CD14-positive monocyte (primary cell): ENCODE data around the gene ATP6V0E1. TPM values are rescaled to one million over a fixed set of nuclear protein-coding genes. Genes with fewer than 3 reads are reported as not detected.

Experiments
- DNase-seq, 3 donors: peaks; one replicate each; pipeline ENCODE4 v3.0.0-alpha.2; 2011 to 2022
- H2AFZ ChIP-seq: 2 replicates; pipeline ENCODE4 v1.6.0; 2012; ENCODE audit warnings: mild to moderate bottlenecking, low read depth, low read length, inconsistent platforms; ENCODE audit not compliant: insufficient read depth, poor library complexity, severe bottlenecking
- H3K27ac ChIP-seq, 2 donors: 1 replicate in 1 of 2; 2 replicates in 1 of 2; pipeline ENCODE4 v1.5.1; 2012 to 2013; ENCODE audit warnings: low read length in 2 of 2, control low read depth in 1 of 2, inconsistent platforms in 1 of 2, low read depth in 1 of 2, mild to moderate bottlenecking in 1 of 2
- H3K27me3 ChIP-seq, 2 donors: one replicate each; pipeline versions ENCODE4 v1.6.0 to v1.6.1; 2011 to 2013; ENCODE audit warnings: low read length in 2 of 2; ENCODE audit not compliant: control insufficient read depth in 2 of 2, insufficient read depth in 2 of 2
- H3K36me3 ChIP-seq, 2 donors: replicated peaks in 1 of 2; 1 replicate in 1 of 2; 2 replicates in 1 of 2; pipeline versions ENCODE4 v1.5.1 to v1.6.1; 2012 to 2013; ENCODE audit warnings: low read length in 2 of 2, control low read depth in 1 of 2, inconsistent platforms in 1 of 2, mild to moderate bottlenecking in 1 of 2; ENCODE audit not compliant: insufficient read depth in 2 of 2, control insufficient read depth in 1 of 2
- H3K4me1 ChIP-seq, 2 donors: 1 replicate in 1 of 2; 2 replicates in 1 of 2; pipeline versions ENCODE4 v1.5.1 to v1.6.1; 2012 to 2013; ENCODE audit warnings: low read length in 2 of 2, control low read depth in 1 of 2, inconsistent platforms in 1 of 2, mild to moderate bottlenecking in 1 of 2, moderate library complexity in 1 of 2; ENCODE audit not compliant: insufficient read depth in 2 of 2, control insufficient read depth in 1 of 2
- H3K4me2 ChIP-seq: replicated peaks from 2 replicates; pipeline ENCODE3; 2012; ENCODE audit warnings: low read length, moderate library complexity, mild to moderate bottlenecking; ENCODE audit not compliant: poor library complexity, severe bottlenecking; ENCODE audit errors: extremely low read depth
- H3K4me3 ChIP-seq, 3 experiments: fragments of 200-600 bp in 1 of 3; sonication (generic) in 1 of 3; replicated peaks in 1 of 3; 1 replicate in 2 of 3; 2 replicates in 1 of 3; pipeline ENCODE4 v1.5.1; 2011 to 2013; ENCODE audit warnings: low read length in 3 of 3, mild to moderate bottlenecking in 3 of 3, control low read depth in 2 of 3, low read depth in 2 of 3, inconsistent platforms in 1 of 3, moderate library complexity in 1 of 3
- H3K79me2 ChIP-seq: 2 replicates; pipeline ENCODE4 v1.6.0; 2012; ENCODE audit warnings: mild to moderate bottlenecking, control low read depth, inconsistent platforms, low read length, moderate library complexity; ENCODE audit not compliant: insufficient read depth
- H3K9ac ChIP-seq: 2 replicates; pipeline ENCODE4 v1.6.0; 2017; ENCODE audit warnings: low read length, mild to moderate bottlenecking; ENCODE audit not compliant: insufficient read depth, poor library complexity, severe bottlenecking
- H3K9me3 ChIP-seq, 2 donors: replicated peaks in 1 of 2; 1 replicate in 1 of 2; 2 replicates in 1 of 2; pipeline versions ENCODE4 v1.5.1 to v1.6.1; 2012 to 2013; ENCODE audit warnings: low read length in 2 of 2, control low read depth in 1 of 2; ENCODE audit not compliant: control insufficient read depth in 1 of 2, insufficient read depth in 1 of 2
- H4K20me1 ChIP-seq: 2 replicates; pipeline ENCODE4 v1.6.0; 2012; ENCODE audit warnings: mild to moderate bottlenecking, low read length, control low read depth, moderate library complexity; ENCODE audit not compliant: insufficient read depth
- H3K27ac Mint-ChIP-seq, 7 donors: one replicate each; pipeline ENCODE4 v1.8.0; 2020; ENCODE audit warnings: mild to moderate bottlenecking in 7 of 7, mixed read lengths in 7 of 7, moderate library complexity in 6 of 7, inconsistent platforms in 2 of 7
- H3K27me3 Mint-ChIP-seq, 3 donors: one replicate each; pipeline ENCODE4 v1.8.0; 2021 to 2022; ENCODE audit warnings: low read depth in 3 of 3, mild to moderate bottlenecking in 3 of 3, mixed read lengths in 3 of 3, moderate library complexity in 3 of 3, inconsistent platforms in 1 of 3
- H3K36me3 Mint-ChIP-seq, 2 donors: one replicate each; pipeline ENCODE4 v1.8.0; 2020; ENCODE audit warnings: mixed read lengths in 2 of 2, inconsistent platforms in 1 of 2, mild to moderate bottlenecking in 1 of 2
- H3K4me1 Mint-ChIP-seq: one replicate; pipeline ENCODE4 v1.8.0; 2020; ENCODE audit warnings: mild to moderate bottlenecking, mixed read lengths
- H3K4me3 Mint-ChIP-seq, 2 donors: one replicate each; pipeline ENCODE4 v1.8.0; 2020; ENCODE audit warnings: mild to moderate bottlenecking in 2 of 2, mixed read lengths in 2 of 2, moderate library complexity in 1 of 2
- H3K9me3 Mint-ChIP-seq, 7 donors: one replicate each; pipeline ENCODE4 v1.8.0; 2020 to 2022; ENCODE audit warnings: mixed read lengths in 7 of 7, mild to moderate bottlenecking in 6 of 7, moderate library complexity in 6 of 7, inconsistent platforms in 2 of 7
- CTCF ChIP-seq: fragments of 200-600 bp; IDR thresholded peaks from one replicate; pipeline ENCODE4 v1.8.0; 2022; ENCODE audit warnings: antibody characterized with exemption, mild to moderate bottlenecking
- WGBS: methylation state at CpG from one replicate; pipeline ENCODE4 v1.1.5; 2013; ENCODE audit warnings: missing lambda C conversion rate; ENCODE audit not compliant: insufficient coverage; 5-methylcytosine and 5-hydroxymethylcytosine counted together
- intact Hi-C, 2 donors: fragments of 100-400 bp; cut with micrococcal nuclease; formaldehyde crosslinking; loops; one replicate each; pipeline versions ENCODE4 v1.15.0 to v1.15.1; 2023
- polyA plus RNA-seq, 3 donors: library from polyadenylated mRNA; depleted of rRNA in 1 of 3; unstranded in 2 of 3; stranded (reverse) in 1 of 3; fragments of 300-500 nt in 2 of 3; fragments of >200 nt in 1 of 3; fragmentation: Illumina TruSeq in 2 of 3; gene quantifications; 1 replicate in 2 of 3; 2 replicates in 1 of 3; pipeline ENCODE4 v1.2.3, GENCODE V29; 2012 to 2021

ATP6V0E1 gene
- polyA plus RNA-seq, 3 donors, result 216 to 760 (median 698) TPM

GRCh38 chr5:172981931-172982330, 1.6 kb upstream of the ATP6V0E1 start:
- Mint-ChIP-seq H3K4me3 (no peak overlapping the region), H3K4me1 (peaks cover 24% of the 10 kb centered on the region), H3K36me3 (peaks cover 7 to 9% of the 10 kb centered on the region in 2 donors), H3K27ac (no peak overlapping the region), H3K9me3 (peaks cover 0 to 2% (median 0%) of the 10 kb centered on the region in 7 donors), H3K27me3 (peaks cover 0 to 1% (median 0%) of the 10 kb centered on the region in 3 donors)
- no peak for TF ChIP-seq CTCF
- Histone ChIP-seq H3K36me3 (peaks cover 3 to 16% of the 10 kb centered on the region in 2 donors), H3K9me3 (no peaks in the 10 kb centered on the region), H3K4me3 (no peak overlapping the region), H3K27ac (no peak overlapping the region), H3K27me3 (peaks cover 0 to 4% of the 10 kb centered on the region in 2 donors), H3K9ac (no peak overlapping the region), H4K20me1 (peaks cover 31% of the 10 kb centered on the region), H3K4me2 (no peak overlapping the region), H3K79me2 (peaks cover 38% of the 10 kb centered on the region), H2AFZ (no peak overlapping the region), H3K4me1 (peaks cover 24 to 28% of the 10 kb centered on the region in 2 donors)
- DNase-seq, result no peak
- WGBS, result 100% methylated on average over 4 of the region's 7 CpGs
- intact Hi-C loops, result loop anchor here (5.0 to 10.0 kb wide), 2 partner anchors 75 to 163 kb away; partner anchors contain the start of genes BNIP1 (in 2 of the 2) and CREBRF (in 1 of the 2)

GRCh38 chr5:172984244-172984953, 828 bp downstream of the ATP6V0E1 start:
- Histone ChIP-seq H3K36me3 (peaks cover 6 to 39% of the 10 kb centered on the region in 2 donors), H3K9me3 (no peaks in the 10 kb centered on the region), H3K9ac (peak overlapping the region; percentile 97), H3K4me1 (peaks cover 31 to 37% of the 10 kb centered on the region in 2 donors), H3K4me3 (peak overlapping the region; percentile 67 to 97 (median 95)), H3K27ac (peak overlapping the region; percentile 97 to 98), H3K27me3 (no peaks in the 10 kb centered on the region), H2AFZ (peak overlapping the region; percentile 77), H4K20me1 (peaks cover 55% of the 10 kb centered on the region), H3K4me2 (peak overlapping the region; percentile 90), H3K79me2 (peaks cover 62% of the 10 kb centered on the region)
- Mint-ChIP-seq H3K4me3 (peak overlapping the region; percentile 94 to 99), H3K27me3 (no peaks in the 10 kb centered on the region), H3K4me1 (peaks cover 39% of the 10 kb centered on the region), H3K27ac (peak overlapping the region; percentile 97 to 99 (median 99)), H3K9me3 (peaks cover 0 to 2% (median 0%) of the 10 kb centered on the region in 7 donors), H3K36me3 (peaks cover 13 to 25% of the 10 kb centered on the region in 2 donors)
- intact Hi-C loops, result loop anchor here (2.0 to 10.0 kb wide), 3 partner anchors 72 to 160 kb away; partner anchors contain the start of genes BNIP1 (in 2 of the 2) and CREBRF (in 2 of the 2)
- DNase-seq, result peak; percentile 78 to 83 (median 82)
- WGBS, result 2% methylated on average over 8 of the region's 15 CpGs
- peak; percentile 66 for TF ChIP-seq CTCF
